PC-3 (cell line): Measurements from ENCODE around the gene KRTAP10-11.

Source experiments
- CTCF ChIP-seq: fragments of 300-600 bp; sonication (generic); conservative IDR thresholded peaks from 2 replicates; pipeline ENCODE4 v1.5.1; 2017; ENCODE audit warnings: antibody characterized with exemption, low read depth, mild to moderate bottlenecking, low read length
- EZH2 ChIP-seq: fragments of 300-600 bp; sonication (generic); IDR thresholded peaks from one replicate; pipeline ENCODE4 v1.6.1; 2017; ENCODE audit warnings: antibody characterized with exemption, mild to moderate bottlenecking, low read length; ENCODE audit not compliant: unreplicated experiment
- EZH2phosphoT487 ChIP-seq: fragments of 300-600 bp; sonication (generic); IDR thresholded peaks from 2 replicates; pipeline ENCODE4 v1.6.1; 2018; ENCODE audit warnings: mild to moderate bottlenecking, antibody characterized with exemption, low read length, borderline replicate concordance

- TF ChIP-seq CTCF (no peak), EZH2 (no peak), EZH2phosphoT487 (no peak)
Observed at GRCh38 chr21:44618909-44619308, 27.3 kb upstream of the KRTAP10-11 start.
